Ovary (tissue), 9 donors: Measurements from ENCODE around the gene ATN1. TPM values are rescaled to one million over a fixed set of nuclear protein-coding genes. Genes with fewer than 3 reads are reported as not detected.

ENCODE experiments used
- DNase-seq, 5 donors: peaks; one replicate each; pipeline ENCODE4 v3.0.0-alpha.2; 2019 to 2020
- H3K27ac ChIP-seq, 2 donors: fragments of 200-600 bp; one replicate each; pipeline versions ENCODE4 v1.5.1 to v1.8.0; 2019 to 2022
- H3K27me3 ChIP-seq: fragments of 200-600 bp; one replicate; pipeline ENCODE4 v1.8.0; 2022
- H3K36me3 ChIP-seq: fragments of 200-600 bp; sonication (generic); one replicate; pipeline ENCODE4 v1.5.1; 2019
- H3K4me1 ChIP-seq: one replicate; pipeline ENCODE4 v1.8.1; 2013; ENCODE audit warnings: mild to moderate bottlenecking, moderate library complexity; ENCODE audit not compliant: insufficient read depth
- H3K4me3 ChIP-seq: fragments of 200-600 bp; sonication (generic); one replicate; pipeline ENCODE4 v1.5.1; 2017
- H3K9me3 ChIP-seq, 2 donors: fragments of 200-600 bp in 1 of 2; sonication (generic) in 1 of 2; one replicate each; pipeline versions ENCODE4 v1.5.1 to v1.8.1; 2013 to 2019; ENCODE audit warnings: mild to moderate bottlenecking in 1 of 2, moderate library complexity in 1 of 2
- EP300 ChIP-seq: sonication (generic); formaldehyde crosslinking; IDR thresholded peaks from one replicate; pipeline ENCODE4 v1.6.1; 2017; ENCODE audit warnings: antibody characterized with exemption
- POLR2A ChIP-seq: fragments of 450-650 bp; IDR thresholded peaks from one replicate; pipeline ENCODE4 v1.6.1; 2017; ENCODE audit warnings: antibody characterized with exemption, mild to moderate bottlenecking, moderate library complexity
- WGBS, 3 donors: extraction: QIAGEN DNeasy Blood & Tissue Kit in 1 of 3; methylation state at CpG; one replicate each; pipeline versions ENCODE4 v1.1.5 to v1.1.7; 2013 to 2017; 5-methylcytosine and 5-hydroxymethylcytosine counted together
- intact Hi-C, 4 donors: fragments of 100-400 bp; cut with DNase I; formaldehyde crosslinking; loops; one replicate each; pipeline versions ENCODE4 v1.11.0 to v1.15.1; 2022 to 2023
- polyA plus RNA-seq, 2 donors: library from polyadenylated mRNA; stranded (reverse); fragments of 200-250 nt in 1 of 2; fragments of 350-450 nt in 1 of 2; fragmentation: Illumina TruSeq in 1 of 2; extraction: RNeasy Lipid Tissue Mini Kit (QIAGEN cat#74804) in 1 of 2; gene quantifications; one replicate each; pipeline ENCODE4 v1.2.3, GENCODE V29; 2013 to 2014
- total RNA-seq, 7 donors: library from RNA; depleted of rRNA in 2 of 7; stranded (reverse); fragments of >200 nt in 2 of 7; fragmentation: NEBNext Ultra II Directional in 3 of 7; extraction: Animal tissue kit (Norgen Biotek cat#: 25700) in 3 of 7; gene quantifications; one replicate each; pipeline versions ENCODE4 v1.1.0 to v1.2.4, GENCODE V29; 2016 to 2023
- TF ChIP-seq, protein P1 (sequence below), 3 donors: fragments of 450-650 bp in 2 of 3; fragments of 200-600 bp in 1 of 3; IDR thresholded peaks; one replicate each; pipeline versions ENCODE4 v1.5.1 to v1.8.0; 2016 to 2022; ENCODE audit warnings: antibody characterized with exemption in 3 of 3, mild to moderate bottlenecking in 1 of 3
- donor health status: DM: no; HTN: no; CAD: no; lungs with moderate emphysema.
- donor health status: DM: no; HTN: no; CAD: no.
- donor health status: Bipolar disorder and iron deficiency.
- donor health status: DM: yes; HTN: yes; CAD: no.
- donor health status: DM: no; HTN: no; CAD: no.
- donor health status: DM: yes; HTN: yes; CAD: no.

The ATN1 gene
- total and polyA plus RNA-seq, 9 donors = 41.6 to 324 (median 197) TPM

- no peaks in the 10 kb centered on the region for H3K4me1 ChIP-seq
- H3K9me3 ChIP-seq = no peaks in the 10 kb centered on the region
- H3K36me3 ChIP-seq = no peaks in the 10 kb centered on the region
- H3K27me3 ChIP-seq = no peaks in the 10 kb centered on the region
- no peak for DNase-seq
- H3K4me3 ChIP-seq = no peak overlapping the region
- intact Hi-C loops = no loop called here
- TF ChIP-seq, protein P1, sequence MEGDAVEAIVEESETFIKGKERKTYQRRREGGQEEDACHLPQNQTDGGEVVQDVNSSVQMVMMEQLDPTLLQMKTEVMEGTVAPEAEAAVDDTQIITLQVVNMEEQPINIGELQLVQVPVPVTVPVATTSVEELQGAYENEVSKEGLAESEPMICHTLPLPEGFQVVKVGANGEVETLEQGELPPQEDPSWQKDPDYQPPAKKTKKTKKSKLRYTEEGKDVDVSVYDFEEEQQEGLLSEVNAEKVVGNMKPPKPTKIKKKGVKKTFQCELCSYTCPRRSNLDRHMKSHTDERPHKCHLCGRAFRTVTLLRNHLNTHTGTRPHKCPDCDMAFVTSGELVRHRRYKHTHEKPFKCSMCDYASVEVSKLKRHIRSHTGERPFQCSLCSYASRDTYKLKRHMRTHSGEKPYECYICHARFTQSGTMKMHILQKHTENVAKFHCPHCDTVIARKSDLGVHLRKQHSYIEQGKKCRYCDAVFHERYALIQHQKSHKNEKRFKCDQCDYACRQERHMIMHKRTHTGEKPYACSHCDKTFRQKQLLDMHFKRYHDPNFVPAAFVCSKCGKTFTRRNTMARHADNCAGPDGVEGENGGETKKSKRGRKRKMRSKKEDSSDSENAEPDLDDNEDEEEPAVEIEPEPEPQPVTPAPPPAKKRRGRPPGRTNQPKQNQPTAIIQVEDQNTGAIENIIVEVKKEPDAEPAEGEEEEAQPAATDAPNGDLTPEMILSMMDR (IDR thresholded peaks at IDR 0.05) = no peak
- TF ChIP-seq EP300 (no peak), POLR2A (no peak)
- H3K27ac ChIP-seq = no peak overlapping the region
- 51 to 69% (median 52%) methylated on average over 6 of the region's 6 CpGs for WGBS, 3 donors
Observed at GRCh38 chr12:6896846-6897435, 30.8 kb upstream of the ATN1 start.

- Histone ChIP-seq H3K4me3 (no peak overlapping the region), H3K4me1 (no peaks in the 10 kb centered on the region), H3K9me3 (no peaks in the 10 kb centered on the region), H3K27me3 (no peaks in the 10 kb centered on the region), H3K27ac (no peak overlapping the region), H3K36me3 (no peaks in the 10 kb centered on the region)
- TF ChIP-seq, protein P1 (IDR thresholded peaks at IDR 0.05) = no peak
- TF ChIP-seq POLR2A (no peak), EP300 (no peak)
- DNase-seq = no peak
- whole genome bisulfite sequencing, 3 donors = 73 to 86% (median 81%) methylated on average over 5 of the region's 5 CpGs
- intact Hi-C loops = no loop called here
Observed at GRCh38 chr12:6899427-6899826, 28.3 kb upstream of the ATN1 start.

DNA sequence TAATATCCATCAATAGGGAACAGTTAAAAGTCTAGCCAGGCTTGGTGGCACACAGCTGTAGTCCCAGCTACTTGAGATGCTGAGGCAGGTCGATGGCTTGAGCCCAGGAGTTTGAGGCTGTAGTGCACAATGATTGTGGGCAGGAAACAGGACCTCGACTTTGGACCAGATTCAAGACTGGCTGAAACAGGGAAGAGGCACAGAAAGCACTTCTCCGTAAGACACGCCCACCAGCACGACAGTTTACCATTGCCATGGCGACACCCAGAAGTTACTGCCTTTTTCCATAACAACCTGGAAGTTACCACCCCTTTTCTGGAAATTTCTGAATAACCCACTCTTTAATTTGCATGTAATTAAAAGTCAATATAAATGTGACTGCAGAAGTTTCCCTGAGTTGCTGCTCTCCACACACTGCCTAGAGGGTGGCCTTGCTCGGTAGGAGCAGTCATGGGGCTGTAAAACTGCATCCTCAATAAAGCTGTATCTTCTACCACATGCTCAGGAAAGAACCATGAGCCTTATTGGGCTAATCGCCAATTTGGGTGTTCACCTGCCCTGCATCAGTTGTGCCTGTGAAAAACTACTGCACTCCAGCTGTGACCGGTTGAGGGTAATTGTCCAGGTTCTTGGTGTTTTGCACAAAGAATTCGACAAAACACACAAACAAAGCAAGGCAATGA, 27.8 kb upstream of the ATN1 start:
- Histone ChIP-seq H3K27ac (no peak overlapping the region), H3K4me3 (no peak overlapping the region), H3K9me3 (no peaks in the 10 kb centered on the region), H3K27me3 (no peaks in the 10 kb centered on the region), H3K4me1 (no peaks in the 10 kb centered on the region), H3K36me3 (no peaks in the 10 kb centered on the region)
- no peak for DNase-seq
- intact Hi-C loops = no loop called here
- TF ChIP-seq EP300 (no peak), POLR2A (no peak)
- TF ChIP-seq, protein P1 (IDR thresholded peaks at IDR 0.05) = no peak
- WGBS, 3 donors = 52 to 61% (median 56%) methylated on average over 10 of the region's 10 CpGs

DNA sequence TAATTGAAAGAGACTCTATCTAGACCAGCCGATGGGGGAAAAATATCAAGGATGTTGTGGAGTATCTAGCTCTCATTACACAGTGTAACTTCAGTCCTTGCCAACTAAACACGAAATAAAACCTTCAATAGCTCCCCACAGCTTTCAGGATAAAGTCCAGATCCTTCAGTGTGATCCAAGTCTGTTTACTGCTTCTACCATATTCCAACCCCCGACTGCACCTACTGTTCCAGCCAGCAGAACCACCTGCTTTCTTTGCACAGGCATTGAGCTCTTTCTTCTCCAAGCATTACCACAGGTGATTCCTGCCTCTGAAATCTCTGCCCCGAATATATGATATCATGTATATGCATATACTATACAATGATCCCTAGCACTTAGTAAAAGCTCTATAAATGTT, 25.3 kb upstream of the ATN1 start:
- Histone ChIP-seq H3K36me3 (no peaks in the 10 kb centered on the region), H3K9me3 (no peaks in the 10 kb centered on the region), H3K4me1 (no peaks in the 10 kb centered on the region), H3K4me3 (no peak overlapping the region), H3K27me3 (no peaks in the 10 kb centered on the region), H3K27ac (no peak overlapping the region)
- TF ChIP-seq, protein P1 (IDR thresholded peaks at IDR 0.05) = no peak
- TF ChIP-seq EP300 (no peak), POLR2A (no peak)
- intact Hi-C loops = no loop called here
- WGBS, 3 donors = 79 to 83% (median 80%) methylated on average over 4 of the region's 4 CpGs
- no peak for DNase-seq
